Bronchial epithelial cell (primary cell): Measurements from ENCODE around the gene TMEM135. TPM values are rescaled to one million over a fixed set of nuclear protein-coding genes. Genes with fewer than 3 reads are reported as not detected.
"Not testable (repeated sequence)": the region's sequence is repeated elsewhere in the genome, so short reads cannot be mapped to it uniquely, and the experiment has no call there.

Experiments
- DNase-seq: peaks from one replicate; pipeline ENCODE4 v3.0.0-alpha.2; 2010; ENCODE audit warnings: low read depth
- FAIRE-seq: peaks from 2 replicates; lab custom pipeline; 2011; peaks lifted over from hg19 to GRCh38; lab: Jason Lieb, UNC
- H3K27me3 ChIP-seq: 2 replicates; pipeline ENCODE4 v1.5.1; 2011; ENCODE audit warnings: low read length; ENCODE audit not compliant: control insufficient read depth, insufficient read depth
- H3K36me3 ChIP-seq: 2 replicates; pipeline ENCODE4 v1.5.1; 2011; ENCODE audit warnings: low read length; ENCODE audit not compliant: control insufficient read depth, insufficient read depth
- H3K4me3 ChIP-seq: 2 replicates; pipeline ENCODE4 v1.5.1; 2011; ENCODE audit warnings: mild to moderate bottlenecking, low read depth, low read length, control low read depth
- CTCF ChIP-seq: IDR thresholded peaks from 2 replicates; pipeline ENCODE4 v1.5.1; 2011; ENCODE audit warnings: mild to moderate bottlenecking, moderate library complexity, low read length, control low read depth, inconsistent platforms; ENCODE audit not compliant: insufficient read depth, severe bottlenecking
- total RNA-seq: library from RNA; depleted of rRNA; stranded (reverse); fragments of >200 nt; gene quantifications from 2 replicates; pipeline ENCODE4 v1.2.1, GENCODE V29; 2014

Gene TMEM135
- total RNA-seq, 1 donor from 2014 or later, result 6.8 TPM

GRCh38 chr11:86993031-86993430 is 44.7 kb upstream of the TMEM135 start:
- no peak for DNase-seq
- TF ChIP-seq CTCF, result no peak
- no peak for FAIRE-seq
- no peaks in the 10 kb centered on the region for H3K36me3 ChIP-seq
- no peaks in the 10 kb centered on the region for H3K27me3 ChIP-seq
- H3K4me3 ChIP-seq, result no peak overlapping the region

GRCh38 chr11:86996953-86997570 is 40.7 kb upstream of the TMEM135 start:
- no peak for TF ChIP-seq CTCF
- Histone ChIP-seq H3K27me3 (no peaks in the 10 kb centered on the region), H3K4me3 (no peak overlapping the region), H3K36me3 (no peaks in the 10 kb centered on the region)
- FAIRE-seq (no peak), DNase-seq (no peak)

GRCh38 chr11:86999388-86999787 is 38.3 kb upstream of the TMEM135 start:
- no peak overlapping the region for H3K4me3 ChIP-seq
- FAIRE-seq (no peak), DNase-seq (no peak)
- no peaks in the 10 kb centered on the region for H3K36me3 ChIP-seq
- TF ChIP-seq CTCF, result no peak
- H3K27me3 ChIP-seq, result no peaks in the 10 kb centered on the region

GRCh38 chr11:86999859-87000753 is 37.6 kb upstream of the TMEM135 start:
- H3K36me3 ChIP-seq, result no peaks in the 10 kb centered on the region
- H3K4me3 ChIP-seq, result no peak overlapping the region
- no peak for TF ChIP-seq CTCF
- no peaks in the 10 kb centered on the region for H3K27me3 ChIP-seq
- FAIRE-seq, result no peak
- DNase-seq, result no peak

- Histone ChIP-seq H3K36me3 (no peaks in the 10 kb centered on the region), H3K27me3 (no peaks in the 10 kb centered on the region), H3K4me3 (no peak overlapping the region)
- no peak for TF ChIP-seq CTCF
- DNase-seq, result no peak
- FAIRE-seq, result no peak
These were observed 34.8 kb upstream of the TMEM135 start for GRCh38 chr11:87002918-87003317.

GRCh38 chr11:87004281-87004680 is 33.5 kb upstream of the TMEM135 start:
- not testable (repeated sequence) for FAIRE-seq, H3K4me3 ChIP-seq, H3K36me3 ChIP-seq, H3K27me3 ChIP-seq
- DNase-seq, result peak; percentile 68
